ENCODE measurements around the gene ARID5B. TPM values are rescaled to one million over a fixed set of nuclear protein-coding genes. Genes with fewer than 3 reads are reported as not detected.

Gene ARID5B
- total RNA-seq, 1 experiment from 2014 or later = 0.04 TPM

- Histone ChIP-seq H3K23ac (ENCODE audit: insufficient read length, low read depth, low read length) (no peak overlapping the region), H3K79me2 (ENCODE audit: insufficient read depth, low read length) (no peaks in the 10 kb centered on the region), H2BK5ac (ENCODE audit: insufficient read length, low read length) (no peak overlapping the region), H3K9ac (ENCODE audit: extremely low read depth, insufficient read length, low read length) (no peak overlapping the region), H3K27ac (ENCODE audit: insufficient read length, low read depth, low read length) (no peak overlapping the region), H3K14ac (ENCODE audit: insufficient read depth, low read length) (no peak overlapping the region), H2BK120ac (ENCODE audit: low read depth, low read length, poor library complexity, severe bottlenecking) (no peak overlapping the region), H4K20me1 (ENCODE audit: control insufficient read depth, insufficient read depth, insufficient read length) (no peaks in the 10 kb centered on the region), H2BK12ac (ENCODE audit: insufficient read length, low read depth, low read length) (no peak overlapping the region), H2AFZ (ENCODE audit: low read length) (no peak overlapping the region), H3K23me2 (ENCODE audit: insufficient read length, low read depth, low read length, poor library complexity, severe bottlenecking) (no peaks in the 10 kb centered on the region), H4K91ac (ENCODE audit: insufficient read length, low read depth, low read length) (no peak overlapping the region), H3T11ph (ENCODE audit: low read length) (no peak overlapping the region), H3K56ac (ENCODE audit: insufficient read length, low read depth, low read length) (no peak overlapping the region), H2AK5ac (ENCODE audit: insufficient read length, low read length) (no peak overlapping the region), H3K4me1 (ENCODE audit: insufficient read depth, low read length) (no peaks in the 10 kb centered on the region), H2BK15ac (ENCODE audit: low read depth, low read length) (no peak overlapping the region), H4K8ac (replicated peaks; ENCODE audit: insufficient read length, low read depth, low read length) (no peak overlapping the region), H3K4me2 (ENCODE audit: insufficient read depth, insufficient read length, low read length) (no peak overlapping the region), H2BK20ac (ENCODE audit: low read depth, low read length, poor library complexity, severe bottlenecking) (no peak overlapping the region), H3K18ac (ENCODE audit: insufficient read length, low read depth, low read length) (no peak overlapping the region), H3K27me3 (ENCODE audit: insufficient read depth, low read length) (no peaks in the 10 kb centered on the region), H3K9me3 (ENCODE audit: control insufficient read depth, low read depth, low read length) (no peaks in the 10 kb centered on the region), H4K5ac (ENCODE audit: insufficient read length, low read depth, low read length) (no peak overlapping the region), H3K4ac (ENCODE audit: low read depth, low read length) (no peak overlapping the region), H3K79me1 (ENCODE audit: insufficient read depth, low read depth, low read length, poor library complexity, severe bottlenecking) (no peaks in the 10 kb centered on the region)
- no peak for TF ChIP-seq CTCF (conservative IDR thresholded peaks at IDR 0.05)
- DNase-seq = no peak
- no peaks in the 10 kb centered on the region for H3K27me3 Mint-ChIP-seq (ENCODE audit: low read depth)
- WGBS (ENCODE audit: extremely low coverage, insufficient read length, low lambda C conversion rate) = no CpG with 5 or more reads among the region's 8 CpGs
- no peaks in the 10 kb centered on the region for H3K4me1 Mint-ChIP-seq
- no peak overlapping the region; a peak in 1 of 7 replicates for H3K27ac Mint-ChIP-seq
- H3K9me3 Mint-ChIP-seq = no peaks in the 10 kb centered on the region
- no peak overlapping the region for H3K4me3 Mint-ChIP-seq
- H3K36me3 Mint-ChIP-seq (ENCODE audit: insufficient read depth in 1 of 3, low read depth in 3 of 3) = no peaks in the 10 kb centered on the region
Observed at GRCh38 chr10:62079885-62080559, 178.5 kb downstream of the ARID5B start.
